GM19099 (cell line): ENCODE measurements around the gene ADGRD1.

Experiments used
- POLR2A ChIP-seq: IDR thresholded peaks from 3 replicates; pipeline ENCODE4 v1.6.1; 2011; ENCODE audit warnings: low read depth; ENCODE audit not compliant: insufficient read length; ENCODE audit errors: extremely low read depth

The ADGRD1 gene

DNA sequence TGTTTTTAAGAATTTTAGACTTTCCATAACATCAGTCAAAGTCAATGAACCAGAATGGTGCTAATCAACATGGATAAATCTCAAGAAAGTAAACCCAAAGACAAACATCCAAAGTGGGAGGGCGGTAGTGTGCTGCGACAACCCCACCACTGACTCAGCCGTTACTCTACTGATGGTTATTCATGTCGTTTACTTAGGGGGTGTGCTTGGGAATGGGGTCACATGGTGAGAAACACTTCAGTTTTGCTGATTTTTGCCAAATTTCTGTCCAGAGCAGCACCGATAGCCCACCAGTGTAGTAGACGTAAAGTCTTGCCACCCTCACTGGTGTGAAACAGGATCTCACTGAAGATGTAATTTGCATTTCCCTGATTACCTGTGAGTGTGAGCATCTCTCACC is 99.9 kb downstream of the ADGRD1 start:
- no peak for TF ChIP-seq POLR2A

DNA sequence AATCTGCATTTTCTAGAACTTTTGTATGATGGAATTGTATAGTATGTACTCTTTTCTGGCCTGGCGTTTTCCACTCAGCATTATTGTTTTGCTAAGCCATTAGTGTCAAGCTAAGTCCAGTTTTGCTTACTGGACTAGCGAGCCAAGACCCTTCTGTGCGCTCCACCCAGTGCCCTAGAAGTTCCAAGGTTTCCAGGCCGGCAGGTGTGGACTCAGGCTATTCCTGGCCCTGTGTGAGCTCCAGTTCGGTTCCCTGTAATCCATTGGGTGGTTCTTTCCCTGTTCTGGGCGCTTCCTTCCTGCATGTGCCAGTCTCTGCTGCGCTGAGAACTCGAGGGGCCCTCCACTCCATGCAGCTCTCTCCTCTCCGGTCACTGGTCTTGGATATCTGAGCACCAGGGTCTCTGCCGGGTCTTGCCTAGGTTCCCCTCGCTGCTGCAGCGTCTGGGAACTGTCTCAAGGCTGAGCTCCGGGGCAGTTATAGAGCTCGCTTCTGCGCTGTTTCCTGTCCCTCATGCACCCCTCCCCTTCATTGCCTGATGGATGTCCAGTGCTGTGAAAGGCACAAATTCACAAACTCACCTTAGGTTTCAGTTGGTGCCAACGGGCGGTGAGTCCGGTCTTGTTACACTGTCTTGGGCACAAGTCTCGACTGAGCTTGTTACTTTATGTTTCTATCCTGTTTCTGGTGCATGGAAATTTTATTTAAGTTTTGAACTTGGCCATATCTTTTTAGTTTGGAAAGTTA is 100.8 kb downstream of the ADGRD1 start:
- TF ChIP-seq POLR2A = no peak

DNA sequence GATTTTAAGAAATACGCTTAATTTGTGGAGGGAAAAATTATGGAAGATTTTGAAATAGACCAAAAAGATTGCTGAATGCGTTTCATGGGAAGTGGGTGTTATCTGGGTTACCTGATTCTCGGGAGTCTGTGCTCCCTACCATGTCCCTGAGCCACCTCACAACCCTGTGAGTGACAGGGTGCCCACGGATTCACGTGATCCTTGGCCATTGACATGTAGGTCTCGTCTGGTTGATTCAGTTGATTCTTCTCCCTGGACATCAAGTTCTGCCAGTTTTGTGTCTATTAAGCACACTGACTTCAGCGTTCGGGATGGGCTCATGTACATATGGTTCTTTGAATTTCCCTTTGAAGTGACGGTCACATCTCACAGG is 101.4 kb downstream of the ADGRD1 start:
- TF ChIP-seq POLR2A = no peak

DNA sequence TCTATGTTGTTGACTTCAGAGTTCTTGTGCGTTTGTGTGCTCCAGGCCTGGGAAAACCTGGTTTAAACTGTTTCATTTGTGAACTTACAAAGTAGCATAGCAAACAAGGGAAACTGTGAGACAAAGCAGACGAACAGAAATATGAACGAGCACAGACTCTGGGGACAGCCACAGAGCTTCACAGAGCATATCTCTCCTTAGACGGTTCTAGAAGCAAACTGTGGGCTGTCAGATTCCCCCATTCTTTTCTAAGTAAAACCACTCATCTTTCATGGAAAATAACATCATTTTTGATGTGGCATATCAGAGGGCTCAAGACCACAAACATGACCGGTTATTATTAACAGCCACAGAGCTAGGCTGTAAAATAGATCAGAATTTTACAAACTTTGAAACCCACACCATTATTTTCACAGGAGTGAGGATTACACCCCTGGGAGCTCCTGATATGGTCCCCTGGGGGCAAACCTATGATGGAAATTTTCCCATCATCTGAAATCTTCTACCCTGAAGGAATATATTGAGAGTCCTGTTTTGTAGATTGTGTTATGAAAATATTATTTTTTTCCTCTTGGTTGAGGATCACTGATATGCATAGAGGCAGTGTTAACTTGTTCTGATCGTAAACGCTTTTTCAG is 102.0 kb downstream of the ADGRD1 start:
- TF ChIP-seq POLR2A = no peak

DNA sequence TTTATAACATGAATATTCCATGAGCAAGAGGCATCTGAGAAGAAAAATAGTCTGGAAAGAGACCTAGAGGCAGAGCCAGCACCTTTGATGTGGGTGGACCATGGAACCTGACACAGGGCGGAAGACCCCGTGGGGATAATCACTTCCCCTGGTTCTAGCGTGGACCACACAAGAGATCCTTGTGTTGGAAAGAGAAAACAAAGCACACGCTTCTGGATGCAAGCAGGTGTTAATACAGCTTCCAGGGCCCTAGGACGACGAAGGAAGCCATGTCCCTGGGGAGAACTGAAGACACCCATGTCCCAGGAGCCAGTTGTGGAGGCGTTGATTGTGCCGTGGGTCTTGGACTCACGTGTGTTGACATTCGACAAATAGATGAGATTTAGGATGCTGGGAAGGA is 102.9 kb downstream of the ADGRD1 start:
- TF ChIP-seq POLR2A = no peak

DNA sequence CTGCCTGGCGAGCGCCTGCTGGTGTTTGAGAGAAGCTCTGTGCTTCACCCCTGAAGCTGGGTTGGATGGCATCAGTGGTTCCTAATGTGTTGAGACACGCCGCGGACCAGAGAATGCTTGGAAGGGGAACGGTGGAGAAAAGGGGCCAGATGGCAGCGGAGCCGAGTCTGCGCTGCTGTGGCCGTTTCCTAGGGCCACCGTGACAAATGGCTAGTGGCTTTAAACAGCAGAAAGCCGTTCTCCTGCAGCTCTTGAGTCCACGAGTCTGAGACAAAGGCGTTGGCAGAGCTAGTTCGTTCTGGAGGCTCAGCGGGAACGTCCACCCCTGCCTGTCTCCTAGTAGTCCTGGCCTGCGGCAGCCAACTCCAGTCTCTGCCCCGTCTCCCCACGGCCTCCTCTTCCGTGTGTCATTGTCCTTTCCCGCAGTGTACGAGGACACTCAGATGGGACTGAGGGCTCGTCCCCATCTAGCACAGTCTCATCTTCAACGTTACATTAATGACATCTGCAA is 103.6 kb downstream of the ADGRD1 start:
- TF ChIP-seq POLR2A = no peak

DNA sequence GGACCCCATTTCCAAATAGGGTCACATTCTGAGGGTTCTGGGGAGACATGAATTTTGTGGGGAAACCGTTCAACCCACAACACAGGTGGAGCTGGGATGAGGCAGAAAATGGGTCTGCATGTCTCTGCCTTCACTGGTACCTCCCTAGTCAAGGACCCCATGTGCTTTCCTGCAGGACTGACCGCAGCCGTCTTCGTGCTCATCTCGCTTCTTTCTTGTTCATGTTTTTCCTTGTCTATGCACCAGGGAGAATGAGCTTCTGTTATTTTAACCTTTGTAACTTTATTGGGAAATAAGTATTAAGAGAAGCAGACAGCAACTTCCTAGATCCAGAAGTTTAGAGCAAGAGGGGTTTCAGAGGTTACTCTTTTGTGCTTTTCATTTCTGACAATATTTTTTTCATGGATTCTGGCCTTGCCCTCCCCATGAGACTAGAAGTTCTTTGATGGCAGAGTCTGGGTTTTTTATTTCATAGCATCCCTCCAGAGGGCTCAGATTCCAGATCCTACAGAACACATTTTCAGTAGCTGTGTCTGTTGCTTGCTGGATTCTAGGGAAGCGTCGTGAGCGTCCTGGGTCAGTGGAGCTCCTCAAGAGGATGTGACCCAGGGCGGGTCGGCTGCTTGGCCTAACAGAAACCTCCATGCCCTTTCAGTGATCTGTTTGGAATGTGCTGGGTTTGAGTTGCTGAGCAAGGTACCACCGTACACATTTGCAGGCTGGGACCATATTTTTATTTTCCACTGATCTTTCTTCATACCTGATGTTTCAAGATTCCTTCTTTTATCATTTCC is 104.2 kb downstream of the ADGRD1 start:
- no peak for TF ChIP-seq POLR2A

DNA sequence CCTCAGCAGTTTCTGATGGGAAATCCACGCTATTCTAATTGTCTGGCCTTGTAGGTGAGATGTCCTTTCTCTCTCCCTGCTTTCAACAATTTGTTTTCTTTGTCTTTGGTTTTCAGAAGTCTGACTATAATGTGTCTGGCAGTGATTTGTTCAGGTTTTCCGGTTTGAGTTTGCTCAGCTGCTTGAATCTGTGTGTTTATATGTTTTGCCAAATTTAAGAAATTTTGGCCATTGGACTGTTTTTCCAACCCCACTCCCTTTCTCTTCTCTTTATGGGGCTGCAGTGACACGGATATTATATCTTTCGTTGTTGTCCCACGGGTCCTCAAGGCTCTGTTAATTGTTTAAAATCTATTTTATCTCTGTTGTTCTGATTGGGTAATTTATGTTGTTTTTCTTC is 105.0 kb downstream of the ADGRD1 start:
- TF ChIP-seq POLR2A = no peak

DNA sequence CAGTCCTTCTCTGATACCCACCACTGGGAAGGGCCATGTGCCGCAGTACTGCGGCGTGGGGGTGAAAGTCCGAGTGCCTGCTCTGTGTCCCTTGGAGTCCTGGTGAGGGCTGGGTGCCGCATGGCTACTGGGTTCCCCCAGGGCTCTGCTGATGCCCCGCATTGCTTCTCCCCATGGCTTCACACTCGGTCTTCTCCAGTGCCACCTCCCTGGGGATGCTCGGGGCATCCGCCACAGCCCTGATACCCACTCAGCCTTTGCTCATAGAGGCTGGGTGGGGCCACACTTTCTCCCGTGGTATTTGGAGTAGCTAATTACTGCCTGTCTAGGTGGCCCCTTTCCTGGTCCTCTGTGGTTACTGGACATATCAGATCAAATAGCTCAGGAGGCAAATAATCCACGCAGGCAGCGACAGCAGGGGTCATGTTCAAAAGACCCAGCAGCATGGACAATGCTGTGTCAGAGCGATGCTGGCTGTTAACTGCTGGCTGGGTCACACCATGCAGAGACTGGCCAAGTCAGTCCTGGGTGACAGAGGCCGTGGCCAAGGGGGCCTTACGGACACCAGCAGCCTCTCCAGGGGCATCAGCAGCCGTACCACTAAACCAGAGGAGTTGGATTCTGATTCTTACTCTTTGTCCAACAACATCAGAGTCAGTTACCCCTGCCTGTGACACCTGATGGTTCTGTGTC is 106.5 kb downstream of the ADGRD1 start:
- no peak for TF ChIP-seq POLR2A

DNA sequence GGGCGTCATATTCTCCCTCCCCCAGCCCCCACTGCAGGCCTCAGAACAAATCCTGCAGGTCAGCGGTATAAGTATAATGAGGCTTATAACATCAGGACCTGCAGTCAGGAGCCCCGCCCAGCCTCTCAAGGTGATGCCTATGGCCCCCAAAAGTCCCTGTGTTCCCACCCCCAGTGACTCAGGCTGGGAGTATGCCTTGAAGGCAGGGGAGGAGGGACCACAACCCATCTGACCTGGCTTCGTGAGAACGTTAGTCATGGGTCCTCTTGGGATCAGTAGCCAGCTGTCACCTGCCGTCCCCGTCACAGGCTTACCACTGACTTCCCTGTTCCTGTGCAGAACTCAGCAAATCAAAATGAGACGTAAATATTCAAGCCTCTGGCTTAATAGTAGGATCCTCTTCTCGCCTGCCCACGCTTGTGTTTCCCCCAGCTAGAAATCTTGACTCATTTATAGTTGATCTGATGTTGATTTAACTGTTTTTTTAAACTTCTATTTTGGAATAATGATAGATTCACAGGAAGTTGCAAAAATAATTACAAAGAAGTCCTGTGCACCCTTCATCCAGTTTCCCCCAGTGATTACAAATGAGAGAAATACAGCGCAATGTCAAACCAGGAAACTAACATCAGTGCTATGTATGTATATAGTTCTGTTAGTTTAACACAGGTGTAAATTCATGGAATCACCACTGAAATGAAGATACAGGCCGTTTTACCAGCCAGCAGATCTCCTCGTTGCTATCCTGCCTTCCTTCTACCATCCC is 107.5 kb downstream of the ADGRD1 start:
- no peak for TF ChIP-seq POLR2A

DNA sequence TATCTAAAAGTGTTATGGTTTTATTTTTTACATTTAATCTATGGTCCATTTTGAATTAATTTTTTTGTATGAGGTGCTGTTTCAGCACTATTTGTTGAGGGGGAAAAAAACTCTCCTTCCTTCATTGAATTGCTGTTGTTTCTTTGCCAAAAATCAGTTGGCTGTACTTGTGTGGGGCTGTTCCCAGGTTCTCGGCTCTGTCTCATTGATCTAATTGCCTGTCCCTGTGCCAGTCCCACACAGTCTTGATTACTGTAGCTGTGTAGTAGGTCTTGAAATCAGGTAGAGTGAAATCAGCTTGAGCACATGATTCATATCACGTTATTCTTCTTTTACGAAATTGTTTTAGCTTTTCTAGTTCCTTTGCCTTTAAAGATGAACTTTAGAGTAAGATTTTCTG is 109.7 kb downstream of the ADGRD1 start:
- TF ChIP-seq POLR2A = no peak

DNA sequence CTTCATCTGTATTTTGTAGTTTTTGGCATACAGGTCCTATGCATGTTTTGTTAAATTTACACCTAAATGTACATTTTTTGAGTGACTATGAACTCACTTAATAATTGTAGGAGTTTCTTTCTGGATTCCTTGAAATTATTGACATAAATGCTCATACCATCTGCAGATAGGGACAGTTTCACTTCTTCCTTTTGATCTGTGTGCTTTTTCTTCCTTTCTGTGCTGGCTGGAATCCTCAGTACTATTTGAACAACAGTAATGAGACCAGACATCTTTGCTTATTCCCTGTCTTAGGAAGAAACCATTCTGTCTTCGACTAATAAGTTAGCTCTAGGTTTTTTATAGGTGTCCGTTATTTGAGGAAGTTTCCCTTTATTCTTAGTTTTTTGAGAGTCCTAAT is 110.3 kb downstream of the ADGRD1 start:
- TF ChIP-seq POLR2A = no peak

DNA sequence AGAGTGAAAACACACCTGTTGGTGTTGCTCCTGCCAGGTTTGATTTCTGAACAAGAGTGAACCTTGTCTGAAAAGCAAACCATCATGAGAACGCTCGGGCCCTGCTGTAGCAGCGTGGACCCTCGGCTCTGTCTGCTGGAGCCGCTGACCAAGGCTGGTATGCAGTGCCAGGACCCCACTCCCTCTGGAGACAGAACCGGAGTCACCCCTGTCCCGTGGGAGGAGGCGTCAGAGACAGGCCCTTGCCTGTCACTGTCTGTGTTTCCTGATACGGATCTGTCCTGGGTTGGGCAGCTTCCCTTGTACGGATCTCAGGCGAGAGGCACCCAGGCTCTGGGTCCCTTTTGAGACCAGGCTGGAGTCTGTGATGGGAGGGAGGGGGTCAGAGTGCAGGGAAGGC is 111.6 kb downstream of the ADGRD1 start:
- TF ChIP-seq POLR2A = no peak

DNA sequence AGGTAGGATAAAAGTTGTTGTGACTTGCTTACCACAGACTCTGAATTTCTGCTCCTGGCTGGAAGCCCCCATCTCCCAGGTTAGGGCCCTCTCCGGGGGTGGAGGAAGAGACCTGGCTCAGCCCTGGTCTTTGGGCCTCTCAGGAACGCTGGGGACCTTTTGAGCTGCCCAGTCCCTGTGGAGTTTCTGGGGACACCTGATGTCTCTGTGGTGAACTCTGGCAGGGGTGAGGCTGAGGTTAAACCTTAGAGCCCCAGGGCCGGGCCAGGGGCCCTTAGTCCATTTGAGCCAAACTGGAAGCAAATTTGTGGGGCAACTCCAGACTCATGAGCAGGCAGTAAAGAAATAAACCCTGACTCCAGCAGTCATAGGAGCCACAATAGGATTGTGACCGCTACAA is 112.1 kb downstream of the ADGRD1 start:
- TF ChIP-seq POLR2A = no peak
